SHP77 (cell line): ENCODE data around the gene LARGE1.

Experiments used
- DNase-seq, 2 experiments: peaks; one replicate each; lab custom pipeline; 2025; lab: John Stamatoyannopoulos, UW

The LARGE1 gene

DNA sequence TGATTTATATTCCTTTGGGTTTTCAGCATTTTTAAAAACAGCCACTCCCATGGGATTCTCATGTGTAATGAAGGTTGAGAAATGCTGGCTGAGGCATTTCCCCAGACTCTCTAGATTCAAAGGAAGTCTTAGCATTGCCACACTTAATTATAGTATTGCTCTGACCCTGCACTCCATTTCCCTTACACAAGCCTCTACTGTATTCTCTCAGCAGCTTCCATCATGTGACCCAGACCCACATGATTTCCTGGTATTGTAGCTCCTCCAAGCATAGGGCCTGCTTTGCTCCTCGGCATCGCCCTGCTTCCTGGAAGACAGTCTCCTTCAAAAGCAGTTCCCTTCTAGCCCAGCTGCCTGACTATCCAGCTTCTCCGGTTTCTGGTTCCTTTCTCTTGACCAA lies 261.5 kb downstream of the LARGE1 start:
- DNase-seq = no peak

DNA sequence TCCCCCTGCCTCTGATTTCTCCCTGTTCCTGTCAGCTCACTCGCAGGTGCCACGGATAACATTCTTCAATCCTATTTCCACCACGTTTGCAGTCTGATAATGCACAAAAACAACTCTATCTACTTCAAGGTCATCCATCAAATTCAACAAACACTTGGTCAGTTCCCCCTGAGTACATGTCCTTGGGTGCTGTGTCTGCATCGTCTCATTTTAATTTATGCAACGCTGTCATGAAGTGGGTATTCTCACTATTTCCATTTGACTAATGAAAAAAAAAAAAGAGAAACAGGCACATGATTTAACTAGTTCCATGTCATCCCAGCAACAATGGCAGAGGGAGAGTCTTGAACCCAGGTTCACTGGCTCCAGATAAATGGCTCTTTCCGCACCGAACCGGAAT lies 262.6 kb downstream of the LARGE1 start:
- no peak for DNase-seq

DNA sequence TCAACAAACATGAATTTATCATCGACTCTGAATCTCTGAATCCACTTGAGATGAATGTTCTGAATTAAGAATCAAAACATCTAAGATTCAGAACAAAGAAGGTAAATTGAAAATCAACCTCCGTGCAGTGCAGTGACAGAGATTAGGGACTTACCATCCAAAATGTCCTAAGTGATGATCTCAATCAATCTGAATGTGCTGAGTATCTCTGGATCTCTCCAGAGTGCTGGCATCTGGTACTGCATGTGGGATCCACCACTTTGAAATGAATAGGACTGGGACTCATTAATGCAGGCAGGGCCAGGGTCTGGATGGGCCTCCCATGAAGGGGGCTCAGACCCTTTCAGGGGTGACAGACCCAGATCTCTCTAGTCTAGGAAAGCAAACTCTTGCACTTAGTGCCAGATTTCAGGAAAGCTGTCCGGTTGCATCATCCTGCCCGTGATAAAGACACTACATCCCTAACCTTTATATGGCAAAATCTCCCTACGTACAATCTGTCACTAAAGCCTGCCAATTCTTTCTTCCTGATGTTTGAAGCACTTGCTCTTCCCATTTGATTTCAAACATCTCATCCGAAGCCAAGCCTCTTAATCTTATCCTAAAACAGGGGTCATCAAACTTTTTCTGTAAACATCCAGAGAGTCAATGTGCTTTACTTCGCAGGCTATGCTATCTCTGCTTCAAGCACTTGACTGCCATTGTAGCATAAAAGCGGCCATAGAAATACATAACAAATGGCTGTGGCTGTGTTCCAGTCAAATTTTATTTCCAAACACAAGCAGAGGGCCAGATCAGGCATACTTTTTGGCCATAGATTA lies 263.3 kb downstream of the LARGE1 start:
- DNase-seq = no peak

DNA sequence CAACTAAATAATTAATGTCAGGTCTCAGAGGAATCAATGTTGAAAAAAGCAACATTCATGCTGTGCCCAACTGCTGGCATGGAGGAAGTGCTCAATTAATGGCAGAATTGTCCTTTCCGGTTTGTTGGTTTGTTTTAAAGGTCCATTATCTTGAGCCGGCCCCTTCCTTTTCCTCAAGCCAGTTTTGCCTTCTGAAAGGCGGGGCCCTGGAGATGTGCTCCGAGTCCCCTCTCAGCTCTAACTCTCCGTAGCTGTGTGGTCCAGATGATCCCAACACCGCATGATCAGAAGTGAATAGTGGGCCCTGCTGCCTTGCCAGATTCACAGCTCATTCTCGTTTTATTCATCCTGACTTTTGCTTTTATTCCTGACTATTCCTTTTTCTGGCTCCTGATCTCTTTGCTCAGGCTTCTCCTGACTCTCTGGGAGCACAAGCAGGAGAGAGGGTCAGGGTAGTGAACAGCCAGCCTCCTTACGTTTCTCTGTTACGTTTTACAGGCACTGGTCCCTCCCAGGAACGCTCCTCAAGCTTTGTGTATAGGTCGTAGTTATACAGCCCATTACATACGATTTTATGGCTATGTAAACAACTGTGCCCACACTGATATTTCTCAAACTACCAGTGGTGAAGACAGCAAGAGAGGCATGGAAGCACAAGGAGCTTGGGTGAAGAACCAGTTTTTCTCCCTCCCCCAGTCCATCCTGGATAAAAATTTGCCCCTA lies 265.9 kb downstream of the LARGE1 start:
- no peak for DNase-seq

DNA sequence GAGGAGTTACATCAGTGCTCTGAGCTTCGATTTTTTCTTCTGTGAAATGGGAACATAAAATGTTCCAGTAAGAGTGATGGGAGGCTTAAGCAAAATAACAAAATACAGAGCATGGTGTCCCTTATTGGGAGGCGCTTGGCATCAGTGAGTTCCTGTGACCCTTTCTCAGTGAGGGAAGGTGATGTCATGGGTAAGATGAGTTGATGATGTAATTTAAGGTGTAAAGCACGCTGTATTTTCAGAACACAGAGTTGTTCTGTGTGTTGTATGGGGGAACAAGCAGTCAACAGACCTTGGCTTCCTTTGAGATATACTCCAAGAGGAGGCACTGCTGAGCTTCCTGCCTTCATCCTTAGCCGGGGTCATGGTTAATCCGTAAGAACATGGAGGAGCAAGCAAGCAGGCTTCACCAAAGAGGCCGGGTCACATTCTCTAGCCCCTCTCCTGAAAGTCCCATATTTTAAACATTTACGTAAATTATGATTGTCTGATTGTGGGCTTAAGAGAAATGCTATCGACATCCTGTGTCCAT lies 266.7 kb downstream of the LARGE1 start:
- DNase-seq = no peak

DNA sequence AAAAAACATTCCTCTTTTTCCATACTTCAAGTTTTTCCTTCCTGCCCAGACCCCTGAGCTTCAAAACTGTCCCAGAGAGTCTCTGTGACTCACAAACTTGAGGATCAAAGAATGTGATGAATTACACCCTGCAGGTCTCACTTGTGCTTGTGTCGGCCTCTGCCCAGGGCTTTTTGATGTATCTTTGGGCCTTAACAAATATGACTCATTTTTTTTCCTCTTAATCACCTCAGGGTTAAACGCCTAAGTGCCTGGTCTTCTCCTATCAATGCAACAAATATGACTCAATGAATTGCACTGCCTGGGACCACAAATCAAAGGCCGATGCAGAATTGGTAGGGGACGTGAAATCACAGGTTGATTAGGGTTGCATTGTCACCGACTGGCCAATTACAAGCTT lies 267.7 kb downstream of the LARGE1 start:
- no peak for DNase-seq

DNA sequence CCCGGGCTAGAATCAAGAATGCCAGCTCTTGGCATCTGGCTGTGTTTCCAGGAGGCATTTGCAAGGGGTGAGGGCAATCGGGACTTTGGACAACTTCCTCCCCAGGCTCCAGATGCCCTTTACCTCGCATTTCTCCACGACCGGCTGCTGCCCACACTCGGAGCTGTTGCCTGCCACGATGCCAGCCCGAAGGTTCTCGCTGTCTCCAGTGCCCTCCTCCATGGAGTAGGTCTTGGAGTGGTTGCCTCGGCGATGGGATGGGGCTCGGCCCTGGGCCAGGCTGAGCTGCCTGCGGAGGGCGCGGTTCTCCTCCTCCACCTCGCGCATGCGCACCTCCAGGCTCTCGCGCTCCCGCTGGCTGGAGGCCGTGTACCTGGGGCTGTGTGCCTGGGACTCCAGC lies 270.0 kb downstream of the LARGE1 start:
- DNase-seq = no peak

DNA sequence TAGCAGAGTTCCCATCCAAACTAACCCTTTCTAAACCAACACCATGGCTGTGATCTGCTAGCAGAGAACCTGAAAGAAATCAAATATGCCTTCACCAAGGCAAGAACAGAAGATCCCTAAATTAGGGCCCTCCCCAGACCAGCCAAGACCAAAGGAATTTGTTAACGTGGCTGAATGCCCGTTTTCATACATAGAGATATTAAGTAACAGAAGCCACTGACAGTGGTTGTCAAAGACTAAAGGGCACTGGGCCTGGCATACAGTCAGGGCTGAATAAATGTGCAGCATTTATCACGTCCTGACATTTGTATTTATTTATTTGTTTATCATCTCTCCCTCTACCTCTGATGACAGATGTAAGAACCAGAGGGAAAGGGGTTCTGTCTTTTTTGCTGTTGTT lies 271.8 kb downstream of the LARGE1 start:
- DNase-seq = no peak

DNA sequence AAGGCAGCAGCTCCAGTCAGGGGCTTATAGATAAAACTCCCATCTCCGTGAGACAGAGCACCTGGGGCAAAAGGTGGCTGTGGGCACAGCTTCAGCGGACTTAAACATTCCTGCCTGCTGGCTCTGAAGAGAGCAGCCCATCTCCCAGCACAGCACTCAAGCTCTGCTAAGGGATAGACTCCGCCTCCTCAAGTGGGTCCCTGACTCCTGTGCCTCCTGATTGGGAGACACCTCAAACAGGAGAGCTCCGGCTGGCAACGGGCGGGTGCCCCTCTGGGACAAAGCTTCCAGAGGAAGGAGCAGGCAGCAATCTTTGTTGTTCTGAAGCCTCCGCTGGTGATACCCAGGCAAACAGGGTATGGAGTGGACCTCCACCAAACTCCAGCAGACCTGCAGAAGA lies 279.4 kb downstream of the LARGE1 start:
- no peak for DNase-seq

DNA sequence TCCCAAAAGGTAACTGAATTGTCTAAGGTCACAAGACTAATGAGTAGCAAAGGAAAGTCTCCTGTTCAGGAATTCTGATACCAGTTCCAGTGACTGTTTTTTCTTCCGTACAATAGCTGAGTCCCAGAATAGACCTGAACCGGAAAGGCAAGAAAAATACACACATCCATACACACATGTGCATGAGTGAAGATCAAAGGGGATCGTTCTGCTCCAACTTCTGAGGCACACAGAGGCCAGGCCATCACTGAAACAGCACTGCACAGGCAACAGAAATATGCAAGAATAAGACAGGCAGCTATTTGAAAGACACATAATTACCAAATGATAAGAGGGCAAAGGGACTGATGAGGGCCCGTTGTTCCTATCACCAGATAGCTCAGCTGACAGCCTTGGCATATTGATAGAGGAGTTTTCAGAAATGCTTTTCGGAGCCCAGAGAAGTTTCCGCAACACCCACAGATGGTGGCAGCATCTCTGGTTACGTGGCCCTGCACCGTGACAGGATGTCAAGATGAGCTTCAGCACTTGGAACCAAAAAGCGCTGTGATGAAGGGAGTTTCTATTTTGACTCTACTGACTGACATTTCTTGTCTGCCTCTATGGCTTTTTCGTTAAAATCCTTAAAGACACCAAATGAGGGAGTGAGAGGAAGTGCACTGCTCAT lies 280.6 kb downstream of the LARGE1 start:
- DNase-seq = no peak

DNA sequence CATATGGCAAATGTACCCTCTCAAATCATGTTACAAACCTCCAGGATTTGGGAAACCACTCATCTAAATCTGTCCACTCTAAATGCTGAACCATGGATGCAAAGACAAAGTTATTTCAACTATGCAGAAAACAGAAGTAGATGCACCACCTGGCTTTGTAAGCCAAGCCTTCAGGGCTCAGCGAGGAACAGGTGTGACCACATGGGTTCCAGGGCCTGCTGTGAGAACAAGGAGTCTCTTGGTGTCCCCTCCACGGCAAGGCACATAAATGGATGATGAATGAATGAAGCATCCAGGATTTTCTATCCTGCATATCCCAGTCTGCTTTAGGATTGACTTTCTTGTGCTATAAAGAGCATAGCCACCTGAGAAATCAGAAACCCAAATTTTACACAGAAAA lies 284.5 kb downstream of the LARGE1 start:
- no peak for DNase-seq

DNA sequence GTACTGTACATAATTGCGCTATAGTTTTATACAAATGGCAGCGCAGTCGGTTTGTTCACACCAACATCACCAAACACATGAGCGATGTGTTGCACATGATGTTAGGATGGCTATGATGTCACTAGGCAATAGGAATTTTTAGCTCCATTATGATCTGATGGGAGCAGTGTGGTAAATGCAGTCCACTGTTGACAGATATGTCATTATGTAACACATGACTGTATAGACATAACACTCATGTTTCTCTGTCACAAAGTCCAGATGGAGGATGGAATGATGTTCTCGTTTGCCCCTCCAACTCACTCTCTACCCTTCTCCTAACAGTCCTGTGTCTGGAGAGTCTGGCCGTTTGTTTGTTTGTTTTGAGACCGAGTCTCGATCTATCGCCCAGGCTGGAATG lies 288.5 kb downstream of the LARGE1 start:
- no peak for DNase-seq

DNA sequence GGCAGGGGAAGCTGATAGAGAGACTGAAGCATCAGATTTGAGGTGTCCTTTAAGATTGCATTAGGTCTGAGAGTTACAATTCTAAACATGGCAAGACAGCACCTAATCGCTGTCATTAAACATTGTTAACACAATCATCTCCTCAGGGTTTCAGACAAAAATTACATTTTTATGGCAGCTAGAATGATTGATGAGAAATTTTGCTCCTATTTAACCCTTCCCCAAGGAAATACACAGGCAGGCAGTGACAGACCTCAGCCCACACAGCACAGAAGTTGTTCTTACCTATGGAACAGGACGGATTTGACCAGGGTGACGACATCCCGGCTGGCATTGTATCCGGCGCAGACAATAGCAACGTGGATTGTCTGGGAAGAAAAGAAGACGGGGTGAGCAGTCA lies 294.3 kb downstream of the LARGE1 start:
- no peak for DNase-seq

DNA sequence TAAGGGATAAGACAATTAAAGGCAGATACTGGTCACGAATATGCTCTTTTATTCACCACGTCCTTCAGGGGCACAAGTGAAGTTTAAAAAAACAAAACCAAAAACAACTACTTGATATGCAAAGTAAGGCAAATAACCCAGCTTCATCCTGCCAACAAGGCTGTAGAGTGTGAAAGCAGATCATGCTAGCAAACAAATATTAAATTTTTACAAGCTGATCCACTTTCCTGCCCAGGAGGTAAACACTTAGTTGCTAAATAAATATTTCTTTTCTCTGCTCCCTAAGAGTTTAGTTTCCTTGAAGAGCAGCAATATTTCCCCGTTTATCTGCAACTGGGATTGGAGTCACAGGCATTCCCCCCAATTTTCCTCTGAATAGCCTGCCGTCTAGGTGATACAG lies 300.2 kb downstream of the LARGE1 start:
- DNase-seq = no peak

DNA sequence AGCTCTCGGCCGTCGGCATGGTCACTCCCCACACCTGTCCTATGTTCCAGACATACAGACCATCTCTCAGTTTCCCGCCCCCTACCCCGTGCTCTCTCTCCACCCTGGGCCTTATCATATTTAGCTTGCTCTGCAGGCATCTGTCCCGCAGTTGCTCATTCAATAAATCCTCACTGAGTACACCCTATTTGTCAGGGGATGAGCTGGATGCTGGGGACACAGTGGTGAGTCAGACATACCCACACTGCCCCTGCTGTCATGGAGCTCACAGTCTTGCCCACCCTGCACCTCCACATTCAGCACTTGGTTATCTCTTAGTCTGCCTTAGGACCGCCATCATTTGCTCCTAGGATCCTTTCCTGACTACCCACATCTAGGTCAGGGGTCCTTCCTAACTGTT lies 313.8 kb downstream of the LARGE1 start:
- no peak for DNase-seq

DNA sequence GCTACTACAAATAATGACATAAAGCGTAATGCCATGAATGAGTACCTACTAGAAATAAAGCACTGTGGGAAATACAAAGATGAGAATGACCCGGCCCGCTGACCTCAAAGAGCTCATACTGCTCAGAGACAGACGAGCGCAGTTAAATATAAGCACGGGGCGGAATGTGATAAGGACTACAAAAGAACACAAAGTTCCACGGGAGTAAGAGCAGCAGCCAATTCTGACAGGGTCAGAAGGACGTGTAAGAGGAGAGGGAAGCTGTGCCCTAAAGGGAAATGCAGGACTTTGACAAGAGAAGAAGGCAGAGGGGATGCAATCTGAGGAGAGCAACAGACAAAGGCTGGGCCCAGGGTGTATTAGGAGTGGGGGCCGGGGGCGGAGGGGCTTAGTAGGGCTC lies 314.6 kb downstream of the LARGE1 start:
- no peak for DNase-seq

DNA sequence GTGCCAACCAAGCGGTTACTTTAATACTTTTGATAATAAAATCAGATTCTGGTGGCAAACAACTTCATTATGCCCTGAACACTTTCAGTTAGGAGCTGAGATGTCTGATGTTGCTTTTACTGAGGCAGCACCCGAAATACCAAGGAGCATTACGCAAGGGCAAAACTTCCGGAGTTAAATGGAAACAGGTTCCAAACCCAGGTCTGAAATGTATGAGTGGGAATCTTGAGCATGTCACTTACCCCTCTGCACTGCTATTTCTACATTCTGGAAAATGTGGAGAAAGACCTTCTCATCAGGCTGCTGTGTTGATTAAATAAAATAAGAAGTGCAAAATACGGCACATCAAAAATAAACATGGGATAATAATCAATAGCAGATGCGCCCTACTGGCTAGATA lies 315.1 kb downstream of the LARGE1 start:
- DNase-seq = no peak

DNA sequence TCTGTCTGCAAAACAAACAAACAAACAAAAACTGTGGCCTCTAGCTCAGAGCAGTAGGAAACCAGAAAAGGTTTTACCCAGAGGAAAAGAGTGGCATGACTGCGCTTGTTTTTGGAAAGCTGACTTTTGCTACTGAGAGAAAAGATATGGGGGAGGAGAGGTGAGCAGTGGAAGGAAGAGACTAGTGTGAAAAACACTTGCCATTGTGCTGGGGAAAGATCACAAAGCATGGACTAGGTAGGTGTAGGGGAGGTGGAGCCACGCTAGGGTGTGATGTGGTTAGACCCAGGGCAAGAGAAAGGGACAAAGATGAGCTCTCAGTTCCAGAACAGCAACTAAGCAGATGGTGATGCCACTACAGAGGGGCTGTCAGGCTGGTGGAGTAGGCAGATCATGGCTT lies 319.2 kb downstream of the LARGE1 start:
- DNase-seq = no peak

DNA sequence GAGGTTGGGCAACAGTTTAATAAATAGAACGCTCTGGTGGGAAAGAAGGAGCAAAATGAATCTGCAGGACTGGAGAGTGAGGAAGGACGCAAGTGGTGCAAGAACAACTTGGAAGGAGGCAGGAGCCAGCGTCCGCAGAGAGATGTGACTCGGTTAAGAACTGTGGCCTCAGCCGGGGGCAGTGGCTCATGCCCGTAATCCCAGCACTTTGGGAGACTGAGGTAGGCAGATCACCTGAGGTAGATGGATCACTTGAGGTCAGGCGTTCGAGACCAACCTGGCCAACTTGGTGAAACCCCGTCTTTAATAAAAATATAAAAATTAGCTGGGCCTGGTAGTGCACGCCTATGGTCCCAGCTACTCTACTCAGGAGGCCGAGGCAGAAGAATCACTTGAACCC lies 319.7 kb downstream of the LARGE1 start:
- no peak for DNase-seq

DNA sequence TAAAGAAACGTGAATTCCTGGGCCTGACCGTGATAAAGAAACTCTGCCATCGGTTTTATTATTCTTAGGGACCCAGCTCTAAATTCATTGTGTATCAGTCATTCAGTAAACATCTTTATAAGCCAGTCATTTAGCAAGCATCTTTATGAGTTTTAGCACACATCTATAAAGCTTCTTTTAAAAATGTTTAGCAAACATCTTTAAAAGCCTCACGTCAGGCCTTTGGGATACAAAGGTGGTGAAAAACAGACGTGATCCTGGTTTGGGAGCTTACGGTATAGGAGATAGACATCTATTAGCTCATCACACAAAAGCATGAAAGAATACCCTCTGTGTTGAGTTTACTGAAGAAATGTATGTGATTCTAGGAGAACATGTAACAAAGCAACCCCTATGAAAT lies 320.2 kb downstream of the LARGE1 start:
- no peak for DNase-seq

DNA sequence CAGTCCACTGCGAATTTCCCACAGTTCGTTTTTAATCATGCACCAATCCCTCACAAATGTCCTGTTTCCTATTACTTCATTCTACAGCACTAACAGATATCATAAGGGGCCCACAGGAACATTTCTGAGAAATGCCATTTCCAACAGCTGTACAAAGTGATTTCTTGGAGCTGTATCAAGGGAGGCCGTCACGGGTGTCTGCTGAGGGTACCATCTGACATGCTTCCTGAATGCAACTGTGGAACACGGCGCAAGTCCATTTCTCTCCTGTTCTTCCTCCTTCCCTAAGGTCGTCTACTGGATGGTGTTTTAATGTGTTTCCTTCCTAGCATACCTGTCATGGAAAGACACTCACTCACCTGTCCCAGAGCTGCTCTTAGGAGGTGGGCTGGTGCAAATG lies 320.7 kb downstream of the LARGE1 start:
- DNase-seq = no peak

DNA sequence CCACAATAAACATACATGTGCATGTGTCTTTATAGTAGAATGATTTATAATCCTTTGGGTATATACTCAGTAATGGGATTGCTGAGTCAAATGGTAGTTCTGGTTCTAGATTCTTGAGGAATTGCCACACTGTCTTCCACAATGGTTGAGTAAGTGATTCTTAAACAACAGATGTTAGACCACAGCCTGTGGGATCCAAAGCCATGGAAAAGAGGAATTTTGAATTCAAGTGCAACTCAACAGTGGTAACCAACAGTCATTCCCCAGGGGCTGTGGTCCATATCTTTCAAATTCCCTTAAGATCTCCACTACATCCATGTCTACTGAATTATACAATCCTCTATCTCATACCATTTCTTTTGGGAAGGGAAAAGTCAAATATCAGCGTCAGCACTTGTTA lies 321.5 kb downstream of the LARGE1 start:
- no peak for DNase-seq
